Limb (tissue), 2 donors: Measurements from ENCODE around the gene VTCN1.
A peak's percentile ranks its signal among the peaks of the same experiment; 100 is the strongest.
"Not testable (repeated sequence)": the region's sequence is repeated elsewhere in the genome, so short reads cannot be mapped to it uniquely, and the experiment has no call there.

Source experiments
- DNase-seq, 2 donors: peaks; one replicate each; pipeline ENCODE4 v3.0.0-alpha.2; 2016; ENCODE audit errors: extremely low spot score in 2 of 2

Gene VTCN1

DNA sequence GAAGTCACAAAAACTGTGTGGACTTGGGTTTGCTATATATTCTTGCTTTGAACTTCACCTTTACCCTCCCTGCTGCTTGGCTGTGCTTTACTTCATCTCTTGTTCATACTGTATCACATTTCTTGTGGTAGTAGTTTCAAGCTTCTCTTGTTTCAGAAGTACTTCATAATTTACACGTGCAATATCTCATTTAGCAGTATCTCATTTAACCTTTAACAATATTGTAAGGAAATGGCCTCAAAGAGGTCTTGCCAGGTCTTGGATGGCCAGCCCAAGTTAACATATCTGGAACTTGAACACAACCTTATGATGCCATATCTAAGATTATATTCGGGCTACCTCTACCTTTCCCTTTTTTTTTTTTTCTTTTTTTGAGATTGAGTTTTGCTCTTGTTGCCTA is 87.5 kb downstream of the VTCN1 start:
- DNase-seq, result no peak

DNA sequence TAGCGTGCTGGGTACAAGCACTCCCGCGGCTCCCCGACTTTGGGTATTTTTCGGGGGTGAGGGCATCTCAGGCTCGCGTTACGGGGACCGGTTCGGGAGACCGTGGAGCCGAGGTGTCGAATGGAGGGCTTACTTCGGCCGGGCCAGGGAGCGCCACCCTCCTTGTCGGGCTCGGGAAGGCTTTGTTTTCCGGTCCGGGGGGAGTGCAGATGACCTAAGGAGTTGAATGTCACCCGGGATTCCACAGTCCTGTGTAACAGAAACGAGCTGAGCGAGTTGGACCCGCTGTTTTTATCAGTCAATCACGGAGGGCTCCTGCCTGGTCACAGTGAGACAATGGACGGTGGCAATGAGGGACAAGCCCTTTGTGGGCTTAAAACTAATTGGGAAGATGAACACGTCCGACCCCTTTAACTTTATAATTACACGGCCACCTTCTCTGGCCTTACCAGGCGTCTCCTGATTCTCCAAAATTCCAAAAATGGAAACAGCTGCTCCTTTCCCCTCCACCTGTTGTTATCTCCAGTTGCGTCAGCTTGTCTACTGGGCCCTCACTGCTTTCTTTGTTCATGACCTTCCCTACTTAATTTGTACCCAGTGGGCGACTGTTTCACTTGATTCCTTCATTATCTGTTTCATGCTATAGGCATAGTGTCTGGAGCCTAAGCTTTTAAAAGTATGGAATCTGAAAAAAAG is 88.2 kb downstream of the VTCN1 start:
- DNase-seq, result peak in 1 of 2 donors; percentile 43

DNA sequence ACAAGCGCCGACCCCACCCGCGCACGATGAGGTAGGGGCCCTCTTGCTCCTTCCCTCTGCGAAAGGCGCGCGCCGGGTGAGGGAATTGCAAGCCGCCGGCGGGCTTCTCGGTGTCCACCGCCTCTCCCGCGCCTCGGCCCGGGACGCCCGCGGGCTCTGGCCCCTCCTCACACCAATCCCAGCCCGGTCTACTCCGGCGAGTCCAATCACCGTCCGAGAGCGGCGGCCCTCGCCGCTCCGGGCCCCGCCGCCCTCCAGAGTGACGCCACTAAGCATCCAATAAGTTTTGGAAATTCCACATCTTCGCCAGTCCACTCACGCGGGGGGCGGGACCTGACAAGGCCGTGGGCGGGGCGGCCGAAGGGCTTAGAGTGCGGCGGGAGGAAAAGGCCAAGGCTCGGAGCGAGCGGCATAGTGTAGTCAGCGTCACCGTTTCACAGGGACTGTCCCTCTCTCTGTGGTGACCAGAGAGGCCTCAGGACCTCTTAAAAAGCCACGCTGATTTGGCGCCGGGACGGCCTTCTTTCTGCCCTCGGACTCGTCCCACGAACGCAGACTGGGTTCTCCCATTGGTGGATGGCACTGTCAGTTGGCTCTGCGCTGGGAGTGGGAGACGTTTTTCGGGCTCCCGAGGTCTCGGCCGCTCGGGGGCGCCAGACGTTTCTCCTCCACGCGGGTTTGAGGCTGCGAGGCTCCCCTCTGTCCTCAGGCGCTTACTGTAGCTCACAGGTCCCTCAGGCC is 89.0 kb downstream of the VTCN1 start, which contains the start of gene TRIM45:
TRIM45 (minus strand) TSS at position 161 of the 741 bp plus-strand sequence. CDS start 548 bp downstream, outside the sequence.
- peak; percentile 97 for DNase-seq

DNA sequence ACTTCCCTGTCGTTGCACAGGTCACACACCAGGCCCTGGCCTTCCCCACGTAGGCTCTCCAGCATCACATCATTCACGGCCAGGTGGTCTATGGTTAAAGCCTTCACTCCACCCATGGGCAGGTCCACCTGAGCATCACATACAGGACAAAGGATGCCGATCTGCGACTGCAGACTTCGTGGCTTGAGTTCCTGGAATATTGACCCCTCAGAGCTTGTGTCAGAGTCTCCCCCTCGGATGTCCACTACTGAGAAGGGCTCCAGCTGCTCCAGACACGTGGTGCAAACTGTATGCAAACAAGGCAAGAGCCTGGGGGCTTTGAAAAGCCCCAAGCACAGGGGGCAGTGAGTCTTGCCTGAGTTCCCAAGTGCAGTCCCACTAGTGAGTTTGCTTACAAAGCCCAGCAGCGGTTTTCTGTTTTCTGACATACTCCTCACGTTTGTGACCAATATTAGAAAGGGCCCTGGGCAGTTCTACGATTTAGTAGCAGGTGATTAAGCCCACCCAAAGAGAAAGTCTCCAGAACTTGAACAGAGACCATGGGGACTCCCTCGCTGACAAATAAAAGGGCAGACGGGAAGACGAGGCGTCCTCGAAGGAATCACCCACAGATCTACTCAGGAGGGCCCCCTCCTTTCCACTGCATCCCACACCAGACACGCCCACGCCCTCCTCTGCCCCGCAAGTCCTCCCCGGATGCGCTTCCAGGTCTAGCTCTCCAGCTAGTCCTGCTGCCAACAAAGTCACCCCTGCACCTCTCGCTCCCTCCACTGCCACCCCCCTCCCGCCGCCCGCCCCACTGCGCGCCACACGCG is 89.7 kb downstream of the VTCN1 start:
- DNase-seq, result no peak

- not testable (repeated sequence) for DNase-seq
Measured at GRCh38 chr1:117119144-117119543, 91.6 kb downstream of the VTCN1 start.

DNA sequence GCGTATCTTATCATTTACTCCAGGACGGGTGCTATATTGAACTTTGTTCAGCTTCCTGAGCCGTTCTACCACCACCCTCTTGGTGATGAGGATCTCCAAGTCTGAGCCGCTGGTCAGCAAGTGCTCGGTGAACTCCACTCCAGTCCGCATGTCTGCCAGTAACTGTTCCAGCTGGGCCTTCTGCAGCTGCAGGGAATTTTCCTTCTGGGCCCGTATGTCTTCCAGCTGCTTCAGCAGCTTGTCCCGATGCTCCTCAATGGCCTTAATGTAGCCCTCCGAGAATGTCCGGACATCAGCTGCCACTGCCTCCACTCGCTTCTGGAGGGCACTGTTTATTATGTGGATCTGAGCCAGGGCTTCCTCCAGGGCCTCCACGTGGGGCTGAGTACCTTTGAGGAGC is 92.6 kb downstream of the VTCN1 start:
- no peak for DNase-seq

- DNase-seq, result no peak
Measured at GRCh38 chr1:117117697-117118096, 93.0 kb downstream of the VTCN1 start.

GRCh38 chr1:117116784-117117130 is 94.0 kb downstream of the VTCN1 start:
- no peak for DNase-seq

GRCh38 chr1:117116090-117116783 is 94.5 kb downstream of the VTCN1 start:
- no peak for DNase-seq

- no peak for DNase-seq
Measured at GRCh38 chr1:117114877-117115276, 95.8 kb downstream of the VTCN1 start.

- DNase-seq, result no peak
Measured at GRCh38 chr1:117113199-117113598, 97.5 kb downstream of the VTCN1 start.

GRCh38 chr1:117112047-117112717 is 98.5 kb downstream of the VTCN1 start:
- DNase-seq, result no peak

DNA sequence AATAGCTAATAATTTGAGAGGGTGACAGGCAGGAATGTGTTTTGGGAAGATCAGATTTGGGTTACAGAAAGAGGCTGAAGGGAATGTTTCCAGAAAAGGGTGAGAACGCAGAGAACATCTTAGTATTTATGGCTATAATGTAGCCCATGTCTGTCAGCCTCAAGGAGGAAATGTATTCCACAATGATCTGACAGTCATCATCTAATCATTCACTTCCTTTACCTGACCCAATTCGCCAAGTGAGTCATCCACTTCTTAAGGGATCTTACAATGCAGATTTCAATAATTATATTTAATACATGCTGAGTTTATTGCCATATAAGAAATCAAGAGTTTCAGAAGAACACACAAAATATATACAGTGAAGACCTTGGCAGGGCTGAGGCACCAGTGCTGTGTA is 100.0 kb downstream of the VTCN1 start:
- DNase-seq, result no peak

DNA sequence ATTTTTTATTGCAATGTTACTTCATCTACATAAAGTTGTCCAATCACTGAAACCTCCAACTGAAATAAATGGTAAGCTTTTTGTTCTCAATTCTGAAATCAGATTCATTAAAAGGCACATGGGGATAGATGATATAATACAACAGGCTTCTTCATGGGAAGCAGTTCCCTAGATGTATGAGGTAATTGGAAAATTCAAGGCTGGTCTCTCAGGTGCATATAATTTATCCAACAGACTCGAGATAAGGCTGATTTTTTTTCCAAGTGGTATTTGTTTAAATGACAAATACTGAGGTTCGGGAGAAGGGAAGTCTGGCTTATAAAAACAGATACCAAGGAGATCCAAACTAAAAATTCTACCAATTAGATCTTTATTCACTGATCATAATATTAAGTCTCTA is 103.4 kb downstream of the VTCN1 start:
- no peak for DNase-seq

DNA sequence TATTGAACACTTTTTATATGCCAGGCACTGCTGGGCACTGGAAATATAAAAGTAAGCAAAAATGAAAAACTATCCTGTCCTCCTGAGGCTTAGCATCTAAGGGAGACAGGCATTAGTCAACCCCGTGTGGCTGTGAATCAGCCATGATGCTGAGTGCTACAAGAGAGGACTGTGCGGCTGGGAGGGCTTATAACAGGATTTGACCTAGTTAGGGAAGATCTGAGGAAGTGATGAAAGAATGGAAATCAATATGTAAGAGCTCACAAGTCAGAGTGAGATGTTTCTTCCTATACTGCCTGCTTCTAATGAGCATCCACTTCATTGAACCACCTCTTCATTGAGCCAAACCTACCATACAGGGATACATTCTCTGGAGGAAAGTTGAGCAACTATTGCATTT is 104.2 kb downstream of the VTCN1 start:
- no peak for DNase-seq

- no peak for DNase-seq
Measured at GRCh38 chr1:117105722-117106121, 105.0 kb downstream of the VTCN1 start.

- no peak for DNase-seq
Measured at GRCh38 chr1:117104986-117105385, 105.7 kb downstream of the VTCN1 start.

- DNase-seq, result not testable (repeated sequence)
Measured at GRCh38 chr1:117101858-117102257, 108.9 kb downstream of the VTCN1 start.

GRCh38 chr1:117101334-117101733 is 109.4 kb downstream of the VTCN1 start:
- no peak for DNase-seq

DNA sequence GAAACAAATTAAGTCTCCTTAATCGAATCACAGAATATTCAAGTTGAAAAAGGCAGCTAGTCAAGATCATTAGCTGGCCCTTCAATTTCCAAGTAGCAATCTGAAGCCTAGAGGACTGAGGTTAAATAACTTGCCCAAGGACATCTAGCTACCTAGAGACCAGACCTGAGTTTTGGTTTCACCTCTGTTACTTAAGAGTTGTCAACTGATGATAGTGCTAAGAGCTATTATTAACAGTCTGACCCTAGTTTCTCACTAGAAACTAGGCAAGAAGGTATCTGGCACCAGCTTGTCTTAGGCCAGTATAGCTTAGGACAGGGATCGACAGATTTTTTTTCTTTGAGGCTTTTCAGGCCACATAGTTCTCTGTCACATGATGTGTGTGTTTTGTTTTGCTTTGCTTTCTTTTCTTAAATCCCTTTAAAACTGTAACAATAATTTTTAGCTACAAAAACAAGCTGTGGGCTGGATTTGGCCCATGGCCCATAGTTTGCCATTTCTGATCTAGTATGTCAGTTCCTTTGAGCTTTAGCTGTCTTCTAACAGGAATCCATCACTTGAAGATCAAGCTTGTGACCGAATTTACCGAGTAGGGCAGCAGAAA is 112.3 kb downstream of the VTCN1 start:
- DNase-seq, result no peak

- no peak for DNase-seq
Measured at GRCh38 chr1:117097443-117097842, 113.3 kb downstream of the VTCN1 start.
